GM12801 (cell line): ENCODE data around the gene AMZ1.

Experiments
- CTCF ChIP-seq: IDR thresholded peaks from one replicate; pipeline ENCODE4 v1.5.1; 2011; ENCODE audit warnings: control low read depth; ENCODE audit not compliant: insufficient read length; ENCODE audit errors: extremely low read depth

AMZ1 gene

GRCh38 chr7:2665359-2665791 is 22.6 kb upstream of the AMZ1 start:
- TF ChIP-seq CTCF = no peak

- TF ChIP-seq CTCF = no peak
Measured at GRCh38 chr7:2666155-2666554, 21.8 kb upstream of the AMZ1 start.

GRCh38 chr7:2666588-2667250 is 21.3 kb upstream of the AMZ1 start:
- no peak for TF ChIP-seq CTCF

- no peak for TF ChIP-seq CTCF
Measured at GRCh38 chr7:2667843-2668242, 20.2 kb upstream of the AMZ1 start.

- no peak for TF ChIP-seq CTCF
Measured at GRCh38 chr7:2668401-2668800, 19.6 kb upstream of the AMZ1 start.

- TF ChIP-seq CTCF = no peak
Measured at GRCh38 chr7:2670171-2670570, 17.8 kb upstream of the AMZ1 start.

- TF ChIP-seq CTCF = no peak
Measured at GRCh38 chr7:2670720-2671391, 17.1 kb upstream of the AMZ1 start.
